GM12878 (cell line): ENCODE measurements around the gene FAS. TPM values are rescaled to one million over a fixed set of nuclear protein-coding genes. Genes with fewer than 3 reads are reported as not detected.

Source experiments
- ATAC-seq: fragments of 200-7000 bp; cut with Tn5 transposase; 3 replicates; pipeline ENCODE4 v1.9.1; 2020; ENCODE audit warnings: mild to moderate bottlenecking, moderate library complexity
- BruUV-seq: library from RNA; stranded (reverse); fragments of 400-500 nt; replicated peaks from 2 replicates; lab custom pipeline; 2021; lab: Mats Ljungman, UMichigan
- CTCF ChIA-PET: fragments of 300-600 bp; sonication (Branson Sonifier 250); formaldehyde crosslinking; extraction: SDS; loops from one replicate; lab custom pipeline; 2021; ENCODE audit warnings: inconsistent platforms; lab: Yijun Ruan, JAX
- POLR2A ChIA-PET: fragments of 350-600 bp; formaldehyde crosslinking; extraction: SDS; loops from one replicate; lab custom pipeline; 2021; ENCODE audit warnings: inconsistent platforms; lab: Charles Lee
- RAD21 ChIA-PET: fragments of 300-600 bp; sonication (Branson Sonifier 250); formaldehyde crosslinking; loops from one replicate; lab custom pipeline; 2023; ENCODE audit warnings: antibody characterized with exemption; ENCODE audit not compliant: unreplicated experiment; lab: Charles Lee
- SMC1A ChIA-PET: fragments of 300-600 bp; sonication (Branson Sonifier 250); formaldehyde crosslinking; loops from one replicate; lab custom pipeline; 2023; ENCODE audit not compliant: unreplicated experiment, uncharacterized antibody; lab: Charles Lee
- DNase-seq: peaks from one replicate; pipeline ENCODE4 v3.0.0-alpha.2; 2011; ENCODE audit warnings: low read depth, low spot score
- FAIRE-seq: peaks from 3 replicates; lab custom pipeline; 2011; peaks lifted over from hg19 to GRCh38; lab: Jason Lieb, UNC
- H2AFZ ChIP-seq: 2 replicates; pipeline ENCODE4 v1.6.0; 2011; ENCODE audit warnings: low read depth, low read length, control low read depth; ENCODE audit not compliant: control insufficient read depth
- H3K27ac ChIP-seq: 2 replicates; pipeline ENCODE4 v1.5.1; 2011; ENCODE audit warnings: control low read depth; ENCODE audit not compliant: control insufficient read depth, insufficient read depth
- H3K27me3 ChIP-seq, 2 experiments: replicated peaks in 1 of 2; 2 replicates each; pipeline versions ENCODE4 v1.6.0 to v1.6.1; 2011; ENCODE audit warnings: low read length in 1 of 2; ENCODE audit not compliant: control insufficient read depth in 2 of 2, insufficient read depth in 2 of 2
- H3K36me3 ChIP-seq, 2 experiments: 2 replicates each; pipeline ENCODE4 v1.5.1; 2011; ENCODE audit warnings: low read length in 1 of 2; ENCODE audit not compliant: control insufficient read depth in 2 of 2, insufficient read depth in 2 of 2
- H3K4me1 ChIP-seq: 2 replicates; pipeline ENCODE4 v1.6.1; 2011; ENCODE audit warnings: mild to moderate bottlenecking, low read length, moderate library complexity, mixed read lengths; ENCODE audit not compliant: control insufficient read depth, insufficient read depth
- H3K4me2 ChIP-seq: 2 replicates; pipeline ENCODE4 v1.6.0; 2011; ENCODE audit warnings: control low read depth; ENCODE audit not compliant: control insufficient read depth, insufficient read depth
- H3K4me3 ChIP-seq: fragments of 200-600 bp; sonication (generic); 2 replicates; pipeline ENCODE4 v1.5.1; 2016
- H3K79me2 ChIP-seq: 2 replicates; pipeline ENCODE4 v1.6.0; 2011; ENCODE audit warnings: low read length; ENCODE audit not compliant: control insufficient read depth, insufficient read depth
- H3K9ac ChIP-seq: 2 replicates; pipeline ENCODE4 v1.8.0; 2011; ENCODE audit warnings: low read length, control low read depth, mixed read lengths; ENCODE audit not compliant: control insufficient read depth, insufficient read depth
- H3K9me3 ChIP-seq: replicated peaks from 3 replicates; pipeline ENCODE4 v1.5.1; 2011; ENCODE audit warnings: mild to moderate bottlenecking, low read length; ENCODE audit not compliant: control insufficient read depth, insufficient read depth
- H4K20me1 ChIP-seq: 2 replicates; pipeline ENCODE4 v1.6.0; 2011; ENCODE audit not compliant: control insufficient read depth, insufficient read depth
- BACH1 ChIP-seq: fragments of 450-650 bp; IDR thresholded peaks from 2 replicates; pipeline ENCODE4 v1.6.1; 2017; ENCODE audit warnings: mild to moderate bottlenecking, borderline replicate concordance
- BCL11A ChIP-seq: IDR thresholded peaks from 2 replicates; pipeline ENCODE4 v1.6.1; 2011; ENCODE audit warnings: low read depth, low read length
- ELK1 ChIP-seq: IDR thresholded peaks from 2 replicates; pipeline ENCODE4 v1.6.1; 2012; ENCODE audit warnings: low read depth, low read length, improper control_type of control experiment
- IRF3 ChIP-seq: fragments of 450-650 bp; IDR thresholded peaks from 2 replicates; pipeline ENCODE4 v1.6.1; 2014; ENCODE audit warnings: mild to moderate bottlenecking
- NFIC ChIP-seq: IDR thresholded peaks from 2 replicates; pipeline ENCODE4 v1.6.1; 2012; ENCODE audit warnings: low read depth, mild to moderate bottlenecking, inconsistent platforms, low read length, moderate library complexity
- NFYA ChIP-seq: IDR thresholded peaks from 2 replicates; pipeline ENCODE4 v1.6.1; 2011; ENCODE audit warnings: low read depth, mild to moderate bottlenecking, low read length, improper control_type of control experiment, borderline replicate concordance
- POLR2AphosphoS5 ChIP-seq: IDR thresholded peaks from 2 replicates; pipeline ENCODE4 v1.6.1; 2011; ENCODE audit warnings: mild to moderate bottlenecking, low read length, inconsistent platforms
- RELB ChIP-seq: fragments of 450-650 bp; IDR thresholded peaks from 2 replicates; pipeline ENCODE4 v1.6.1; 2017; ENCODE audit warnings: low read depth, mild to moderate bottlenecking, moderate library complexity
- SKIL ChIP-seq: fragments of 450-650 bp; IDR thresholded peaks from 2 replicates; pipeline ENCODE4 v1.6.1; 2017; ENCODE audit warnings: mild to moderate bottlenecking, low read depth, inconsistent platforms; ENCODE audit not compliant: poor library complexity, severe bottlenecking
- SP1 ChIP-seq: IDR thresholded peaks from one replicate; pipeline ENCODE4 v1.6.1; 2011; ENCODE audit warnings: low read depth, low read length
- STAT1 ChIP-seq: fragments of 450-650 bp; conservative IDR thresholded peaks from 2 replicates; pipeline ENCODE4 v1.6.1; 2014; ENCODE audit warnings: antibody characterized with exemption, mild to moderate bottlenecking
- WGBS: methylation state at CpG from one replicate; pipeline ENCODE4 v1.1.6; 2016; ENCODE audit warnings: low lambda C conversion rate; ENCODE audit not compliant: insufficient replicate concordance, insufficient coverage; ENCODE audit errors: missing lambda C conversion rate; 5-methylcytosine and 5-hydroxymethylcytosine counted together
- in situ Hi-C: fragments of 300-500 bp; cut with MboI; formaldehyde crosslinking; loops from 9 replicates; pipeline ENCODE4 v1.14.3; 2018; ENCODE audit warnings: mixed read lengths
- intact Hi-C: fragments of 100-400 bp; cut with micrococcal nuclease; formaldehyde crosslinking; loops from one replicate; pipeline ENCODE4 v1.14.2; 2022; ENCODE audit not compliant: unreplicated experiment
- polyA plus RNA-seq, 11 experiments: library from polyadenylated mRNA; depleted of rRNA in 4 of 11; unstranded in 6 of 11; stranded (reverse) in 5 of 11; fragments of >200 nt; fragmentation: Nextera tagmentation in 4 of 11; fragmentation: Illumina TruSeq in 1 of 11; extraction: Ambion mirVana in 4 of 11; extraction: Trizol in 1 of 11; gene quantifications; 1 replicate in 1 of 11; 2 replicates in 10 of 11; pipeline versions ENCODE4 v1.2.1 to v1.2.3, GENCODE V29; 2011 to 2016; ENCODE audit warnings: inconsistent platforms in 2 of 11, missing spikeins in 2 of 11, low read depth in 1 of 11
- total RNA-seq, 4 experiments: library from RNA; depleted of rRNA in 3 of 4; stranded (reverse); fragments of >200 nt in 3 of 4; fragmentation: Illumina TruSeq in 1 of 4; extraction: Trizol in 1 of 4; gene quantifications; 2 replicates each; pipeline versions ENCODE4 v1.2.1 to v1.2.3, GENCODE V29; 2013 to 2021
- TF ChIP-seq, protein P1 (sequence below): fragments of 450-650 bp; IDR thresholded peaks from 2 replicates; pipeline ENCODE4 v1.6.1; 2017; ENCODE audit warnings: mild to moderate bottlenecking, moderate library complexity

Gene FAS
- total and polyA plus RNA-seq, 10 of the 15 experiments (the other 5 are each of a cell fraction or from before 2014, with no cell fraction given) = 50.1 to 147 (median 69.9) TPM

DNA sequence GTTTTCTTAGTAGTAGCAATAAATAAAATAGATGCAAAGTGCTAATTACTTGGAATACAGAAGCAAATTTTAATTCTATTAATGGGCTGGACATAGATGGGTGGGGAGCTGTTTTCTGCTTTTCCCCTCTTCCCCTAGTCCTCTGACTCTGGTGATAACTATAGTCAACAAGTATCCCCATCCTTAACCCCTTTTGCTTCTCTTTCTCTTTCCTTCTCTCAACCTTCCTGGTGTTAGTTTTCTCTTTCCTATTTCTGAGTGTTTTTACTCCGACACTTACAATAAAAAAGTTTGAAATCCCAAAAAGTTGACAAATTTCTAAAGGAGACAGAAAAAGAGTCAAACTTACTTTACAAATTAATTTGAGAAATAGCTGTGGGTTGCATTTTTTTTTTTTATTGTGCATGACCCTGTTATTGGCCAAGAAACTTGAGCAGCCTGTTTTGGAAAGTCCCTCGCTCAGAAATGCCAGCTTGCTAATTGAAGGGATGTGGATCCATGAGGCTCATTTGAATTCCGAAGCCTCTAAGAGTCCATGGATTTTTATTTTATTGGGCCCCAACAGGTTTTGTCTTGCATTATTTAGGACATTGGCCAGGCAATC lies 2.4 kb downstream of the FAS start:
- no TSS peak for BruUV-seq
- intact Hi-C loops = loop anchor here (5.0 to 10.0 kb wide), 2 partner anchors 111 to 402 kb away; partner anchors contain the start of genes IFIT1 and STAMBPL1
- Histone ChIP-seq H4K20me1 (no peaks in the 10 kb centered on the region), H3K4me3 (peak overlapping the region; percentile 81), H3K9me3 (no peaks in the 10 kb centered on the region), H3K27ac (peak overlapping the region; percentile 98), H3K9ac (peak overlapping the region; percentile 98), H3K4me1 (peaks cover 14% of the 10 kb centered on the region), H3K36me3 (no peaks in the 10 kb centered on the region), H3K79me2 (peaks cover 92% of the 10 kb centered on the region), H3K4me2 (peak overlapping the region; percentile 92), H3K27me3 (no peaks in the 10 kb centered on the region), H2AFZ (no peak overlapping the region)
- WGBS = 0% methylated on average over 3 of the region's 3 CpGs
- in situ Hi-C loops = no loop called here
- ChIA-PET CTCF (interaction anchor here (0.9 to 10.6 kb wide), 8 partner anchors 38 to 224 kb away, joined by 3 to 250 read pairs (median 18); no protein-coding TSS in a partner anchor), RAD21 (interaction anchor here (1.1 to 9.1 kb wide), 9 partner anchors 9 to 221 kb away, joined by 3 to 66 read pairs (median 6); partner anchors contain the start of gene STAMBPL1), SMC1A (interaction anchor here (0.7 to 8.7 kb wide), 14 partner anchors 9 to 248 kb away, joined by 3 to 114 read pairs (median 4); partner anchors contain the start of gene STAMBPL1), POLR2A (interaction anchor here (0.6 to 4.7 kb wide), 16 partner anchors 8 to 169 kb away, joined by 3 to 27 read pairs (median 4); no protein-coding TSS in a partner anchor)
- ATAC-seq (no peak; the same call in 2 of the 3 replicates), DNase-seq (no peak), FAIRE-seq (no peak)
- TF ChIP-seq, protein P1, sequence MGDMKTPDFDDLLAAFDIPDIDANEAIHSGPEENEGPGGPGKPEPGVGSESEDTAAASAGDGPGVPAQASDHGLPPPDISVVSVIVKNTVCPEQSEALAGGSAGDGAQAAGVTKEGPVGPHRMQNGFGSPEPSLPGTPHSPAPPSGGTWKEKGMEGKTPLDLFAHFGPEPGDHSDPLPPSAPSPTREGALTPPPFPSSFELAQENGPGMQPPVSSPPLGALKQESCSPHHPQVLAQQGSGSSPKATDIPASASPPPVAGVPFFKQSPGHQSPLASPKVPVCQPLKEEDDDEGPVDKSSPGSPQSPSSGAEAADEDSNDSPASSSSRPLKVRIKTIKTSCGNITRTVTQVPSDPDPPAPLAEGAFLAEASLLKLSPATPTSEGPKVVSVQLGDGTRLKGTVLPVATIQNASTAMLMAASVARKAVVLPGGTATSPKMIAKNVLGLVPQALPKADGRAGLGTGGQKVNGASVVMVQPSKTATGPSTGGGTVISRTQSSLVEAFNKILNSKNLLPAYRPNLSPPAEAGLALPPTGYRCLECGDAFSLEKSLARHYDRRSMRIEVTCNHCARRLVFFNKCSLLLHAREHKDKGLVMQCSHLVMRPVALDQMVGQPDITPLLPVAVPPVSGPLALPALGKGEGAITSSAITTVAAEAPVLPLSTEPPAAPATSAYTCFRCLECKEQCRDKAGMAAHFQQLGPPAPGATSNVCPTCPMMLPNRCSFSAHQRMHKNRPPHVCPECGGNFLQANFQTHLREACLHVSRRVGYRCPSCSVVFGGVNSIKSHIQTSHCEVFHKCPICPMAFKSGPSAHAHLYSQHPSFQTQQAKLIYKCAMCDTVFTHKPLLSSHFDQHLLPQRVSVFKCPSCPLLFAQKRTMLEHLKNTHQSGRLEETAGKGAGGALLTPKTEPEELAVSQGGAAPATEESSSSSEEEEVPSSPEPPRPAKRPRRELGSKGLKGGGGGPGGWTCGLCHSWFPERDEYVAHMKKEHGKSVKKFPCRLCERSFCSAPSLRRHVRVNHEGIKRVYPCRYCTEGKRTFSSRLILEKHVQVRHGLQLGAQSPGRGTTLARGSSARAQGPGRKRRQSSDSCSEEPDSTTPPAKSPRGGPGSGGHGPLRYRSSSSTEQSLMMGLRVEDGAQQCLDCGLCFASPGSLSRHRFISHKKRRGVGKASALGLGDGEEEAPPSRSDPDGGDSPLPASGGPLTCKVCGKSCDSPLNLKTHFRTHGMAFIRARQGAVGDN = no peak
- TF ChIP-seq NFYA (no peak), SP1 (no peak), BACH1 (0 out of 2 replicates have a peak, but pooled peaks have one; percentile 21), POLR2AphosphoS5 (peak; percentile 51; the same call in 1 of the 2 replicates), BCL11A (no peak), NFIC (0 out of 2 replicates have a peak, but pooled peaks have one; percentile 7), ELK1 (no peak), SKIL (peak; percentile 23), IRF3 (no peak), STAT1 (no peak), RELB (peak; percentile 68)
